Right cardiac atrium (tissue), 5 donors: ENCODE measurements around the gene OAS1. TPM values are rescaled to one million over a fixed set of nuclear protein-coding genes. Genes with fewer than 3 reads are reported as not detected.

Experiments used
- ATAC-seq, 2 donors: fragments of 200-7000 bp; cut with Tn5 transposase; one replicate each; pipeline versions ENCODE4 v1.8.0 to v1.9.1; 2020; ENCODE audit warnings: moderate library complexity in 2 of 2, mild to moderate bottlenecking in 1 of 2
- DNase-seq, 3 donors: peaks; one replicate each; pipeline ENCODE4 v3.0.0-alpha.2; 2020
- H3K27ac ChIP-seq: one replicate; pipeline ENCODE4 v1.5.1; 2013; ENCODE audit warnings: mild to moderate bottlenecking, low read length, control low read depth, moderate library complexity
- H3K27me3 ChIP-seq: one replicate; pipeline ENCODE4 v1.6.1; 2013; ENCODE audit not compliant: control insufficient read depth, insufficient read depth
- H3K4me1 ChIP-seq: one replicate; pipeline ENCODE4 v1.6.1; 2013; ENCODE audit warnings: low read length; ENCODE audit not compliant: control insufficient read depth, insufficient read depth
- H3K4me3 ChIP-seq: one replicate; pipeline ENCODE4 v1.5.1; 2013; ENCODE audit warnings: low read length, control low read depth
- H3K9me3 ChIP-seq: one replicate; pipeline ENCODE4 v1.6.1; 2013; ENCODE audit warnings: low read length; ENCODE audit not compliant: control insufficient read depth
- WGBS: extraction: QIAGEN DNeasy Blood & Tissue Kit; methylation state at CpG from one replicate; pipeline ENCODE4 v1.1.7; 2013; 5-methylcytosine and 5-hydroxymethylcytosine counted together
- intact Hi-C, 4 donors: fragments of 100-400 bp; cut with DNase I; formaldehyde crosslinking; loops; one replicate each; pipeline versions ENCODE4 v1.11.0 to v1.14.0; 2022 to 2023
- polyA plus RNA-seq: library from polyadenylated mRNA; stranded (reverse); fragments of 200-250 nt; gene quantifications from one replicate; pipeline ENCODE4 v1.2.3, GENCODE V29; 2013
- total RNA-seq, 4 donors: library from RNA; stranded (reverse); fragmentation: NEBNext Ultra II Directional; extraction: Animal tissue kit (Norgen Biotek cat#: 25700); gene quantifications; one replicate each; pipeline ENCODE4 v1.2.1, GENCODE V29; 2021
- donor health status: healthy with polysubstance abuse.
- donor health status: DM: no; HTN: yes; CAD: no.
- donor health status: DM: no; HTN: no; CAD: no.
- donor health status: DM: no; HTN: yes; CAD: no; lungs with severe emphysema.
- donor health status: DM: yes; HTN: yes; CAD: no.

The OAS1 gene
- total and polyA plus RNA-seq, 5 donors = 5.2 to 16.2 (median 9.8) TPM

DNA sequence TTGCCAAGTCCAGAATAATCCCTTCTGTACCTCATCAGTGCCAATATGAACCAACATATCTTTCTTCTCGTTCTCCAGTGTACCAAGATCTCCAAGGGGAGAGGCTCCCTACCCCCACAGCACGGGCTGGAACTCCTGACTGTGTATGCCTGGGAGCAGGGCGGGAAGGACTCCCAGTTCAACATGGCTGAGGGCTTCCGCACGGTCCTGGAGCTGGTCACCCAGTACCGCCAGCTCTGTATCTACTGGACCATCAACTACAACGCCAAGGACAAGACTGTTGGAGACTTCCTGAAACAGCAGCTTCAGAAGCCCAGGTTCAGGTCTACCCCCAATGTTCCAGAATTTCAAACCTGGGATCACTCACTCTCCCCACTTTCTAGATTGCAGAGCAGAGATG, 61.1 kb downstream of the OAS1 start:
- DNase-seq = no peak
- 94% methylated on average over 7 of the region's 7 CpGs for WGBS
- ATAC-seq = no peak
- H3K4me3 ChIP-seq = no peak overlapping the region
- no peaks in the 10 kb centered on the region for H3K4me1 ChIP-seq
- no peaks in the 10 kb centered on the region for H3K27me3 ChIP-seq
- no peak overlapping the region for H3K27ac ChIP-seq
- no peaks in the 10 kb centered on the region for H3K9me3 ChIP-seq
- intact Hi-C loops = no loop called here

Other genes with a start within 250 kb of the OAS1 start
- not detected for gene RPH3A, start 115.2 kb upstream of the OAS1 start, total RNA-seq
- gene RPH3A, start 115.2 kb upstream of the OAS1 start, polyA plus RNA-seq = not detected
- 10 to 100 TPM in 1 of 4 donors, 1 to 10 TPM in 3; 5.5 to 15.7 (median 7.9) TPM for gene OAS3, start 31.5 kb downstream of the OAS1 start, total RNA-seq
- 5.1 TPM for gene OAS3, start 31.5 kb downstream of the OAS1 start, polyA plus RNA-seq
- 10 to 100 TPM in 2 of 4 donors, 1 to 10 TPM in 2; 4.8 to 13.7 (median 9.8) TPM for gene OAS2, start 71.6 kb downstream of the OAS1 start, total RNA-seq
- 4.1 TPM for gene OAS2, start 71.6 kb downstream of the OAS1 start, polyA plus RNA-seq
- 1 to 10 TPM; 2.0 to 4.9 (median 3.9) TPM for gene DTX1, start 149.8 kb downstream of the OAS1 start, total RNA-seq
- gene DTX1, start 149.8 kb downstream of the OAS1 start, polyA plus RNA-seq = 1.2 TPM
- gene RASAL1, start 228.8 kb downstream of the OAS1 start, total RNA-seq = not detected
- not detected for gene RASAL1, start 228.8 kb downstream of the OAS1 start, polyA plus RNA-seq
- gene CFAP73, start 242.8 kb downstream of the OAS1 start, total RNA-seq = not detected
- 0.09 TPM for gene CFAP73, start 242.8 kb downstream of the OAS1 start, polyA plus RNA-seq